PC-9 (cell line): ENCODE data around the gene TMIGD2. TPM values are rescaled to one million over a fixed set of nuclear protein-coding genes. Genes with fewer than 3 reads are reported as not detected.
A peak's percentile ranks its signal among the peaks of the same experiment; 100 is the strongest.

Experiments
- BruUV-seq: library from RNA; stranded (reverse); fragments of 400-500 nt; replicated peaks from 2 replicates; lab custom pipeline; 2021; lab: Mats Ljungman, UMichigan
- CTCF ChIA-PET: fragments of 300-600 bp; sonication (Branson Sonifier 250); formaldehyde crosslinking; loops from one replicate; lab custom pipeline; 2022; ENCODE audit warnings: antibody characterized with exemption; lab: Charles Lee
- POLR2A ChIA-PET: fragments of 300-600 bp; sonication (Branson Sonifier 250); formaldehyde crosslinking; loops from one replicate; lab custom pipeline; 2022; ENCODE audit warnings: antibody characterized with exemption; ENCODE audit not compliant: unreplicated experiment; lab: Charles Lee
- DNase-seq, 2 experiments: peaks; one replicate each; pipeline versions ENCODE4 v3.0.0 to v3.0.0-alpha.2; 2015 to 2022; ENCODE audit warnings: mixed read lengths in 1 of 2
- H2AFZ ChIP-seq: fragments of 200-600 bp; sonication (generic); 2 replicates; pipeline ENCODE4 v1.8.1; 2017; ENCODE audit warnings: antibody characterized with exemption
- H3F3A ChIP-seq: fragments of 200-600 bp; sonication (generic); 2 replicates; pipeline ENCODE4 v1.8.1; 2017; ENCODE audit warnings: antibody characterized with exemption, mild to moderate bottlenecking, low read depth; ENCODE audit not compliant: insufficient read depth
- H3K27ac ChIP-seq: fragments of 200-600 bp; sonication (generic); 2 replicates; pipeline ENCODE4 v1.6.1; 2016; ENCODE audit warnings: mixed run types
- H3K27me3 ChIP-seq: fragments of 200-600 bp; sonication (generic); 2 replicates; pipeline ENCODE4 v1.6.1; 2016; ENCODE audit warnings: low read depth, mixed run types; ENCODE audit not compliant: insufficient read depth
- H3K36me3 ChIP-seq: fragments of 200-600 bp; sonication (generic); 2 replicates; pipeline ENCODE4 v1.6.1; 2016; ENCODE audit warnings: low read depth, mixed run types
- H3K4me1 ChIP-seq: fragments of 200-600 bp; sonication (generic); replicated peaks from 2 replicates; pipeline ENCODE4 v1.6.1; 2016; ENCODE audit warnings: mixed run types; ENCODE audit not compliant: insufficient read depth
- H3K4me2 ChIP-seq: fragments of 200-600 bp; sonication (generic); 2 replicates; pipeline ENCODE4 v1.6.1; 2017; ENCODE audit warnings: mixed run types
- H3K4me3 ChIP-seq: fragments of 200-600 bp; sonication (generic); 2 replicates; pipeline ENCODE4 v1.6.1; 2016; ENCODE audit warnings: mixed run types
- H3K79me2 ChIP-seq: fragments of 200-600 bp; sonication (generic); 2 replicates; pipeline ENCODE4 v1.6.1; 2017; ENCODE audit warnings: low read depth, mixed run types
- H3K9me2 ChIP-seq: fragments of 200-600 bp; sonication (generic); 2 replicates; pipeline ENCODE4 v1.8.1; 2017; ENCODE audit warnings: mild to moderate bottlenecking; ENCODE audit not compliant: insufficient read depth
- H3K9me3 ChIP-seq: fragments of 200-600 bp; sonication (generic); 2 replicates; pipeline ENCODE4 v1.8.1; 2016; ENCODE audit warnings: low read depth; ENCODE audit not compliant: insufficient read depth
- H4K20me1 ChIP-seq: fragments of 200-600 bp; sonication (generic); 2 replicates; pipeline ENCODE4 v1.8.1; 2017; ENCODE audit not compliant: insufficient read depth
- CTCF ChIP-seq: fragments of 200-600 bp; sonication (generic); conservative IDR thresholded peaks from 2 replicates; pipeline ENCODE4 v1.6.1; 2017; ENCODE audit warnings: mixed run types, antibody characterized with exemption, mild to moderate bottlenecking, moderate library complexity
- EZH2 ChIP-seq: fragments of 200-600 bp; sonication (generic); IDR thresholded peaks from 2 replicates; pipeline ENCODE4 v1.8.0; 2017; ENCODE audit warnings: antibody characterized with exemption, low read depth
- intact Hi-C: fragments of 100-400 bp; cut with micrococcal nuclease; formaldehyde crosslinking; loops from one replicate; pipeline ENCODE4 v1.10.0; 2022; ENCODE audit not compliant: unreplicated experiment
- total RNA-seq: library from RNA; stranded (reverse); gene quantifications from 2 replicates; pipeline ENCODE4 v1.2.3, GENCODE V29; 2021

TMIGD2 gene
- total RNA-seq, 1 experiment from 2014 or later, result not detected

GRCh38 chr19:4284974-4285373 lies 17.2 kb downstream of the TMIGD2 start:
- no peaks in the 10 kb centered on the region for H3K36me3 ChIP-seq
- no TSS peak for BruUV-seq
- no peaks in the 10 kb centered on the region for H3K4me1 ChIP-seq
- no peaks in the 10 kb centered on the region for H3K9me3 ChIP-seq
- H3K27me3 ChIP-seq, result no peaks in the 10 kb centered on the region
- no peak for DNase-seq
- peak overlapping the region; percentile 42; the same call in 1 of the 2 replicates for H3K4me2 ChIP-seq
- no peak overlapping the region for H3K27ac ChIP-seq
- POLR2A ChIA-PET, result no interaction called here
- no peaks in the 10 kb centered on the region for H3F3A ChIP-seq
- H3K4me3 ChIP-seq, result no peak overlapping the region
- H2AFZ ChIP-seq, result no peak overlapping the region
- TF ChIP-seq EZH2 (no peak), CTCF (no peak)
- no peaks in the 10 kb centered on the region for H4K20me1 ChIP-seq
- no peaks in the 10 kb centered on the region for H3K9me2 ChIP-seq
- CTCF ChIA-PET, result no interaction called here
- no peaks in the 10 kb centered on the region for H3K79me2 ChIP-seq
- intact Hi-C loops, result no loop called here

- Histone ChIP-seq H3K79me2 (no peaks in the 10 kb centered on the region), H3F3A (no peaks in the 10 kb centered on the region), H3K27me3 (no peaks in the 10 kb centered on the region), H3K4me2 (peak overlapping the region; percentile 42), H3K9me2 (no peaks in the 10 kb centered on the region), H3K9me3 (no peaks in the 10 kb centered on the region), H3K36me3 (no peaks in the 10 kb centered on the region), H3K4me1 (no peaks in the 10 kb centered on the region), H3K4me3 (no peak overlapping the region), H4K20me1 (no peaks in the 10 kb centered on the region), H2AFZ (no peak overlapping the region), H3K27ac (no peak overlapping the region)
- intact Hi-C loops, result no loop called here
- no TSS peak for BruUV-seq
- ChIA-PET POLR2A (interaction anchor here (0.8 kb wide), 1 partner anchor 122 kb away, joined by 7 read pairs; no protein-coding TSS in a partner anchor), CTCF (no interaction called here)
- no peak for TF ChIP-seq EZH2
- no peak for TF ChIP-seq CTCF
- peak; percentile 17 to 63 for DNase-seq
Observed at GRCh38 chr19:4284176-4284958, 17.8 kb downstream of the TMIGD2 start.

GRCh38 chr19:4279530-4280422 lies 22.4 kb downstream of the TMIGD2 start:
- no peaks in the 10 kb centered on the region for H3K9me2 ChIP-seq
- H2AFZ ChIP-seq, result no peak overlapping the region
- ChIA-PET CTCF (no interaction called here), POLR2A (no interaction called here)
- H3K9me3 ChIP-seq, result no peaks in the 10 kb centered on the region
- no peaks in the 10 kb centered on the region for H3K79me2 ChIP-seq
- no peaks in the 10 kb centered on the region for H3K27me3 ChIP-seq
- intact Hi-C loops, result no loop called here
- no peak for DNase-seq
- H3K4me1 ChIP-seq, result no peaks in the 10 kb centered on the region
- no peak overlapping the region for H3K4me2 ChIP-seq
- H3K27ac ChIP-seq, result no peak overlapping the region
- no peak overlapping the region for H3K4me3 ChIP-seq
- no peaks in the 10 kb centered on the region for H3F3A ChIP-seq
- no peaks in the 10 kb centered on the region for H3K36me3 ChIP-seq
- TF ChIP-seq CTCF (no peak), EZH2 (no peak)
- no peaks in the 10 kb centered on the region for H4K20me1 ChIP-seq
- BruUV-seq, result no TSS peak
